Measurements from ENCODE around the gene P2RY6.

P2RY6 gene

DNA sequence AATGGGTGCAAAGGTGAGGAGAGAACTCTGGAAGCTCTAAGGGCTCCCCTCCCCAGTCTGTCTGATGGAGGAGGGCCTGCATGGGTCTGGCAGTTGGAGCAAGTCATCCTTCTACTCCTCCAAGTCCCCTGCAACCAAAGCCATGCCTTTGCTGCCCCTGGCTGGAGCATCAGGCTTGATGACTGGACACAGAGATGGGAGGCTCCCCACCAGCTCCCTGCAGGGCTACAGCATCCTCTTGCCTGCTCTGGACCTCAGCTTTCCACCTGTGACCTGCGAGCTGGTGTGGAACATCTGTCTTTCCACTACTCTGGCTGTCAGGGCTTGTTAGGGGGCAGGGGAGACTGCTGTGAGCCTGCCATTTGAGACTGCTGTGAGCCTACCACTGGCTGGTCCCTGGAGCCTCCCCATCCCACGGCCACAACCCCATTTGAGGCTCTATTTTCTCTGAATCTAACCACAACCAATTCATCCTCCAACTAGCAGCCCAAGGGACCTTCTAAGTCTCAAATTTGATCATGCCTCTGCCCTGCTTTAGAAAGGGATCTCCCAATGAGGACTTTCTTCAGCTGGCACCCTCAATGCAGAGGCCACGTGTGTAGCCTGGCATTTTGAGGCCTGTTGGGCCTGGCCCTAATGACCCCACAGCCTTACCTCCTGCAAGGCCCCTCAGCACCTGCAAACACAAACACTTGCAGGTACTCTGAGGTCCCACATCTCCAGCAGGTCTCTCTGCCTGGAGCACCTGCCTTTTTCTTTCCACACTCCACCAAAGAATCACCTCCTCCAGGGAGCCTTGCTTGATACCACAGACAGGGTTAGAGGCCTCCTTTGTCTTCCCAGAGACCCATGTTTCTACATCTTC lies 9.9 kb downstream of the P2RY6 start:
- no peak for DNase-seq

DNA sequence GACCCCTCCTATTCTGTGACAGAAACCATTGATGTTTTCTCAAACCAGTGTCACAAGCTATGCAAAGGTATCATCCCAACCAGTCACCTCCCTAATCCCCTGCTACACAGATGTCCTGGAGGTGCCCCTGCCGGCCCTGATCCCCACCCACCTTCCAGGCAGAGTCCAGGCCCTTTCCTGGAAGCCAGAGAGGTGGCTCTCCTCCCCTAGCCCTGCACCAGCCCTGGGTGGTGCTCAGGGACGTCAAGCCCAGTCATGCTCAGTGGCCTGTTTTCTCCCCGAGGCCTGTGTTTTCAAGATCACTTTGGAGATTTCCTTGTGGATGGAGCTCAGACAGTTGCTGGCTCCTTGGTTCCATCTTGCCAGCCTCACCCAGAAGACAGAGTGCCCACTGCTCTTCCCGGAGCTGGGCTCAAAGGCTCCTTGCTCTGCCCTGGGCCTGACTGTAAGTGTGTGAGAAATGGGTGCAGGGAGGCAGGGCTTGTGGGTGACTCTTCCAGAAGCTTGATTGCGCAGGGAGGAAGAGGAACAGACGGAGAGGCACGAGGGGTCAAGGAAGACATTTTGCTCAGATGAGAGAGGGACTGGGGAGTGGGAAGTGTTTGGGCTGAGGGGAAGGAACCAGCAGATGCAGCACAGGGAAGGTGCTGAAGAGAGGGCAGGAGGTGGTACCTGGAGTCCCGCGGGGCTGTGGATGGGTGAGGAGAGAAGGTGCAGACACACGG lies 11.3 kb downstream of the P2RY6 start:
- DNase-seq = no peak

DNA sequence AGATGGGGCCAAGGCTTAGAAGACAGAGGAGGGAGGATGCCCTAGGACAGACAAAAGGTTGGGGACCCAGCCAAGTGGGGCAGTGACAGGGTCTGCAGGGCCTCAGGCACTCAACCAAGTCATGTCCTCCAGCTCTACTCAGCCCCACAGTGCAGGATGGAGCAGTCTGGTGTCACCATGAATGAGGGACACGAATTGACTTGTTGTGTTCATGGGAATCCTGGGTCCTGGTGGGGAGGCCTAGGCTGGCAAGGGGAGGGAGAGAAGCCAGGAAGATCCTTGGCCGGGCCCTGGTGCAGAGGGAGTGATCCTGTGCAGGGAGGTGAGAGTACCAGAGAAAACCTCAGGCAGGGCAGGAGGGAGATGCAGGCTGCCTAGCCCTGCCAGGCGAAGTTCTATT lies 12.0 kb downstream of the P2RY6 start:
- DNase-seq = no peak

DNA sequence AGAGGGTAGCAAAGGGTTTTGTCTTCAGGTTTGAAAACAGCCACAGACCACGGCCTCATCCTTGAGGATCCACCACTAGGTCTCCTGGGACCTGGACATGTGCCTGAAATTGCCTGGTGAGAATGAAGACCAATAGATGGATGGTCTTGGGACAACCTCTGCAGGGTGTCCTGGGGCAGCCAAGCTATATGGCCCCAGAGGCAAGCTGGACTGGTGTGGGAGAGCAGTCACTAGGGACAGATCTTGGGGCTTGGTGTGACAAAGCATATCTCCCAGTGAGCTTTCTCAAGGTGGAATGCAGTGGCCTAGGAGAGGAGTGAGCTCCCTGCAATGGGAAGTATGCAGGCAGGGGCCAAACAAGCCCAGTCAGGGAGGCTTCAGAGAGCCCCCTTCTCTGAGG lies 13.6 kb downstream of the P2RY6 start:
- no peak for DNase-seq

DNA sequence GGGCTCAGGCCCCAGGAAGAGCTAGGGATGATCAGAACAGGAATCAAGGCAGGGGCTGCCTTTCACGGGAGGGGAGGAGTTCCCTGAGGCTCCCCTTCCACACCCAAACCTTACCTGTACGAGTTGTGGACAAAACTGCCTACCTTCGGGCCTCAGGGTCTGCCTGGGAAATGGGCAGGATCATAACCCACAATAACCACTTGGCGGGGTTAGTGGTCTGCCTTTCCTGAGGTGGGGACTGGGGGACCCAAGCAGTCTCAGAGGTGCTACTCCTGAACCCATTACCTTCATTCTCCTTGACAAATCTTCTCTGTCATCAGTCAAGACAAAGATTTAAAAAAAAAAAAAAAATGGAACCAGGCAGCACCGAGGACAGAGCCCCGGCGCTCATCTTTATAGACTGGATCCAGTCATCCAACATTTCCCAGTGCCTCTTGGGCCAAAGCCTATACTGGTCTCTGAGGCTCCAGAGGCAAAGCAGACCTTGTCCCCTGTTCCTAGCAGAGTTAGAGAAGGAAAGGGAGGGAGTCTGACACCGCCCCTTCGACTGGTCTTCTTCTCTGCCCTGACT lies 14.2 kb downstream of the P2RY6 start:
- no peak for DNase-seq

DNA sequence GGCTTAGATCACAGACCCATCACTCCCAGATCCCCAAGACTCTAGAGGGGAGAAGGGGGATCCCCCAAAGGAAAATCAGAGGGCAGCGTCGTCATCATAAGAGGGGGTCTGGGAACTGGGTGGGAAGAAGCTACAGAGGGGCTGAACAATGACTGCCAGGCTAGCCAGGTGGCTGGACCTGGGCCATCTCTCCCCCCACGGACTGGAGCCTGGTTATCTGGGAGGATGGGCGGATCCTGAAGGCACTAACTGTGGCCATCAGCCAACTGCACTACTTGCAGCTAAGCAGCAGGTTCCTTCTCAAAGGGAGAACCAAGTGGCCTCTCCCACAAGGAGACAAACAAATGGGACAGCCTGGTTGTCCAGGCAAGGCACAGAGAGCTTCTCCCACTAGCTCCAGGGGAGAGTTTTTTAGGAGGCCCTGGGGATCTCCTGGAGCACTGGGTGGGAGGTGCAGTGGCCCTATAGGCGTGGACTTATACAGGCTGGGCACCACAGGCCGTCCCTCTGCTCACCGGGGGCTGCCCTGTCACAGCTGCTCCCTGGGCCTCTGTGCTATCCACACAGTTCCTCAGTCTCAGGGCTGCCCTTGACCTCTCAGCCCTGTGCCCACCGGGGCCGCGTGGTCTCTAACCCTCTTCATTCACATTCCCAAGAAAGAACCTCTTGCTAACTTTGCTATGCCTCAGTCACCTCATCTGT lies 15.4 kb downstream of the P2RY6 start:
- DNase-seq = no peak

DNA sequence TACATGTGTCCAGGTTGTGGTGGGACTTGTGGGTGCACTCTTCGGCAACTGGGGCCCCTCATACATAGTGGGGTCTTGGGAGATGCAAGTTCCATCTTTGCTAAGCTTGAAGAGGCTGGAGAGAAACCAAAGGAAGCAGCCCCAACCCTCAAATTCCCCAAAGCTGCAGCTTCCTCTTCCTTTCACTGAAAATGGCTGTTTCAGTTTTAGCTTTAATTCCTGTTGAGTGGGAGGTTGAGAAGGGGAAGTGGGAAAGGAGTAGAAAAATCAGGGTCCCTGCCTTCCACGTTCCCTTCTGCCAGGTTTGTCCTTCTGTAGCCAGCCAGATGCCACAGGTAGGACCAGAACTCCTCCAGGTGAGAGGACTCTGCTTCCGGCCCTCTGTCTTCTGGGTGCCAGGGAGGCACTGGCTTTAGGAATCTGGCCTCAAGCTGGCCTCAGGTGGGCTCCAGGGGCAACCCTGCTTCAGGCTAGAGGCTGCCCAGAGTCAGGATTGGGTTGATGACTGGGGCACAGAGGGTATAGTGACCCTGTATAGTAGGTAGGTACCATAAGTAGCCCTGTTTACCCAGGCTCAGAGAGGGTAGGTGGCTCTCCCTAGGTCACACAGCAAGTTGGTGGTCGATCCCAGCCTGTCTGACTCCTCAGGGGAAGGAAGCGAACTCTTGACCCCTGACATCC lies 16.2 kb downstream of the P2RY6 start:
- no peak for DNase-seq

DNA sequence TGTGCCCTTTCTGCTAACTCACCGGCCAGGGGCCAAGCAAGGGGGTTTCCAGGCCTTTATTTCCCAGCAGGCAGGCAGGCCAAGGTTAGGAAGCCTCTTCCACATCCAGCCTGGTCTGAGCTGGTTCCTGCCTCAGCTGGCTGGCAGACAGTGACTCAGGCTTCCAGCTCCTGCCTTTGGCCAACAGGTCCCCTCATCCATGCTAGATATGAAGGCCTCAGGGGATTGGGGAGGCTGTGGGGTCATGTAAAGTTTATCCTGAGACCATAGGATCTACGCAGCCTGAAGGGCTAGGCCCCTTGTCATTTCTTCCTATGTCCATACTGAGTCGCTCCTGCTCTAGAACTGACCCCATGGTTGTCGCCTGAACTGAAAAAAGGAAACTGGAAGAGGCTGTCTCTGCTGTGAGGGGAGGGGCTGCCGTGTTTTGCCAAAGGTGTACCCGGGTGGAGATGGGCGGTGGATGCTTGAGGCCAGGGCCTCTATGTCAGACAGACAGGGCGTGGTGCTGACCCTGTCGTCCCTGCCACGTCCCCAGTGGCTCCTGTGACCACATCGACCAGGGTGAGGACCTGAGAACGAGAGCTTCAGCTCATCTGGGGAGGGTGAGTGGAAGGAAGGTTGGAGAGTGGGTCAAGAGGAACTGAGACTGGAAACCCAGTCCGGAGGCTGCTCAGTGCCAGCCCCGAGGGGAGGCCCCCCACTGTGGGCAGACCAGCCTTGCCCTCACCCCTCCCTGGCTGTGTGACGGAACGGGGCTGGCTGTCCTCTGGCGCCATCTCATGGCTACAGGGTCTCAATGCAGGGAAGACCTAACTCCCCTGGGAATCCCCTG lies 17.0 kb downstream of the P2RY6 start:
- peak; percentile 33 for DNase-seq

DNA sequence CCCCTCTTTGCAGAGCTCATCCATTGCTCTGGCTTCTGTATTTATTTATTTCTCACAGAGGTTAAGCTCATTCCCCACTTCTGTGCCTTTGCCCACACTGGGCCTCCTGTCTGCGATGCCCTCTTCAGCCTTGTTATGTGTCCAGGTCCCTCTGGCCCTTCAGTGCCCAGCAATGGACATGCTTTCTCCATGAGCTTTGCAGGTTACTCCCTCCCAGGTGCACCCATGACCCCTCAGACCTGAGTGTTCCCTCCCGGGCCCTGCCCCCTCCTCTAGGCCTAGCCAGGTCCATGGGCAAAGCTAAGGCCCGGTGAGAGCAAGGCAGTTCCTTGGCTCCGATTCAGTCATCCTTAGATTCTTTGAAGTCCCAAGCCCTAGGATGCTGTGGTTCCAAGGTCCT lies 18.4 kb downstream of the P2RY6 start:
- DNase-seq = no peak

DNA sequence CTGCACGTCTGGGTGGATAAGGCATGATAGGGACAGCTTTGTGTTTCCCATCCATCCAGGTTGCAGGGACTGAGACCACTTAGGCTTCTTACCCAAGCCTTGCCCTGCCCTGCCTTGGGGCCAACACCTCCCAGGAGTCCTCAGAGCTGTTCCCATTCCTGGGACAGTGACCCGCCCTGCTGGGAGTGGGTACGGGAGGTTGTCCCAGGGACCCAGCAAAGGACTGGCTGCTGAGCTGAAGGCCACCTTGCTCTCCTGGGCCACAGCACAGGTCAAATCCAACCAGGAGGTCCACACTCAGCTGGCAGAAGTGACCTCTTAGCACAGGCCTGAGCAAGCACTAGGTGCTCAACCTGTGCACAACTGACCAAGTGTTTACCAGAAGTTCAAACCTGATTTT lies 19.1 kb downstream of the P2RY6 start:
- no peak for DNase-seq

DNA sequence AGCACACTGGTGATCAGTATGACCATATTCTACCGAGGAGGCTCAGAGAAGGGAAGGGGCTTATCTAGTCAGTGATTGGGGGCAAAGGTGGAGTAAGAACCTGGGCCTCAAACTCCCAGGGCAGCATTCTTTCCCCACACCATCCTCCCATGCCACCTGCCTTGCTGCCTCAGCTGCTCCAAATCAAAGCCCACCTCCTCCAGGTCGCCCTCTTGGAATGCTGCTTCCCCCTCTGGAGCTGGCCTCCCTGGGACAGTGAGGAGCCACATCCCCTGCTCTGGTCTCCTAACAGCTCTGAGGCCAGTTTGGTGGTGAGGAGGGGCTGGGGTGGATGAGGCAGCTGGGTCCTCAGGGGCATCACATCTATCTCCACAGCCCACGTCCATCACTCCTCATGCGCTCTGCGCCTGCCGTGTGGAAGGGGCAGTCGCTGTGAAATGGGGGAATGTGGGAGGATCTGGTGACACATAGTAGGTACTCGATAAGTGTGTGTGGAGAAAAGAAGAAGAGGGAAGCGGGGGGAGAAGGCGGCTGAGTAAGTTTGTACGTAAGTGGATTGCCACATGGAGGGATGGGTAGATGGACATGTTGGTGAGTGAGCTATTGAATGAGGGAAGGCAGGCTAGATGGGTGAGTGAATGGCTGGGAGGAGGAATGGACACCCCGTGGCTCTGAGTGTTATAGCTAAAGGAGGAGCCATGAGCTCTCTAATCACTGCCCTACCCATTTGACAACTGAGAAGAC lies 19.8 kb downstream of the P2RY6 start:
- DNase-seq = no peak

DNA sequence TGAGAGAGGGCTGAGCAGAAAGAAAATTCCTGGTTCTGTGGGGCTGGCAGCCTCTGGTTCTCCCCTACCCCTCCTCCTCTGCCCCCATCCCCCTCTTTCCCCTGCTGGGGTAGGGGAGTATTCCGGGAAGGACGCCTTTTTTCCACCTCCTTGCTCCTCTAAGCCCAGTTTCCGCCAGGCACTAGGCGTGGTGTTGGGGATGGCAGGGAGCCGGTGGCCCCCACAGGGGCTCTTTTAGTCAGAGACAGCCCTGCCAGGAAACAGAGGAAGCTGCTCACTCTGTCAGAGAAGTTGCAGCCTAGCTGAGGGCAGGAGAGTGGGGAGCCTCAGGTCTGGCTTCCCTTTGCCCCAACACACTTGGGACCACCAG lies 20.4 kb downstream of the P2RY6 start:
- DNase-seq = no peak

DNA sequence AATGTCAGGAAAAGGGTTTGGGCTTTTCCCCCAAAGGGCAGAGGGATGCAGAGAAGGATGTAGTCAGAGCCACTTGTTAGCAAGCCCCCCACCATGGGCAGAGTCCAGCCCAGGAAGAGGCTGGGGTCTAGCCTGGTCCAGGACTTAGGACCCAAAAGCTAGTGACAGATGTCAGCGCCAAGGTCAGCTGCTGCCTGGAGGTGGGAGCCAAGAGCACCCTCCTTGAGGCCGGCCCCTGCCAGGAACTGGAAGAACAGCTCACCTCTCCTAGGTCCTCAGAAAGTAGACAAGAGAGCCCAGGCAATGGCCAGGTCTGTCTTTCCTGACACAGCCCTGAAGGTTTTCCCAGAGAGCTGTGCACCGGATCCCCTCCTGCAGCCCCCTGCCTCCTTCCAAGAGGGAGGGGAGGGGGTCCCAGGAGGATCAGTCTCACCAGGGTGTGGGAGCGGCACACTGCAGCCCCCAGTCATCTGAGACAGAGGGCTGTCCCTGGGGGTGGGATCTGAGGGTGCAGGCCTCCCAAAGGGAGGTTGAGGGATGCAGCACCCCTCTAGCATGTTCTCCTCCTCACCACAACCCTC lies 21.3 kb downstream of the P2RY6 start:
- no peak for DNase-seq

DNA sequence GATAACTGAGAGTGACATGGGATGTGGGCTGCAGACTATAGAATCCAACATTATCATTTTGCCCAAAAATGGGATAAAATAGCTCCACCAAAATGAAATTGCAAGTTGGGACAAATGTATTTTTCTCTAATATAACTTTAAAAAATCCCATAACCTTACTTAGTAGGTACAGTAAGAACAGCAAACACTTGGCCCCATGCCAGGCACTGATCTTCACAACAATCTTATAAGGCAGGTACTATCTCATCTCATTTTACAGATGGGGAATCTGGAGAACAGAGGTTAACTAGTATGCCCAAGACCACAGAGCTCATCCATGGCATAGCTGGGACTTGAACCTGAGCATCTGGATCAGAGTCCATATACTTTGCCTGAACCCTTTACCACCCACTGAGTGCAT lies 22.5 kb downstream of the P2RY6 start:
- no peak for DNase-seq

DNA sequence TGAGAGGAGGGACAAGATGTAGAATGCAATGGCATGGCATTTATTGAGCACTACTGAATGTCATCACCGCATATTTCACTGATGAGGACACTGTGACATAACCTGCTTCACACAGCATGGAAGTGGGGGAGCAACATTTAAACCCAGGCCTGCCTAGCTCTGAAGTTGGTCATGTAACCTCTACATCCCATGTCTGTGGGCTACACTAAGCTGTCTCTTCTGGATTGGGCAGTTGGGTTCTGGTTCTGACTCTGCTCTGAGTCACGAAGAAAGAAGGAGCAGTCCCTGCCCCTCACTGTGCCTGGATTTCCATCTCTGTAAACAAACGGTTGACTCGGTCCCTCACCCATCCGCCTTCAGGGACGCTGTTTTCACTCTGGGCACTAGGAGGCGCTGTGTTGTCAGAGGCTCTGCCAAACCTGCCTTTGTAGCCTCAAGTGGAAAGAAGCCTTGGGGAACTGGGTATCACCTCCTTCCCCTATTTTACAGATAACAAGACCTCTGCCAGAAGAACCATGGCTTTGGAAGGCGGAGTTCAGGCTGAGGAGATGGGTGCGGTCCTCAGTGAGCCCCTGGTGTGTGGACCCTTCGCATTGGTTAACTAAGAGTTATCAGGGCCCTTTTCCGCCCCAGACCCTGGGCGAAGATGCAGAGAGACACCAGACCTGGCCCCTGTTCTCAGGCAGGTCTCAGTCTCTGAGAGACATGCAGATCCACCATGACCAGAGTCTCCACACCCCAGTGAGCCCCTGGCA lies 23.3 kb downstream of the P2RY6 start:
- peak; percentile 58 for DNase-seq

DNA sequence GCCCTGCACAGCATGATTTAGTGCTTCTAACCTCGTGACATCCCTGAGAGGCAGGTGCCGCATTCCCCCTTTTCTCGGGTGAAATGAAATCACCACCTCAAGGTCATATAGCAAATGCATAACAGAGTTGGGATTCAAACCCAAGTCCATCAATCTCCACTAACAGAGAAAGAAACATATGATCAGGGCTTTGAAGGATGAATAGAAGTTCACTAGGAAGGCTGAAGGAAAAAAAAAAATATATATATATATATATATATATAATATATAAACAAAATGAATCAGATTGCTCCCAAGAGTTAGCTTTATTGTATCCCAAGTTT lies 23.8 kb downstream of the P2RY6 start:
- no peak for DNase-seq

DNA sequence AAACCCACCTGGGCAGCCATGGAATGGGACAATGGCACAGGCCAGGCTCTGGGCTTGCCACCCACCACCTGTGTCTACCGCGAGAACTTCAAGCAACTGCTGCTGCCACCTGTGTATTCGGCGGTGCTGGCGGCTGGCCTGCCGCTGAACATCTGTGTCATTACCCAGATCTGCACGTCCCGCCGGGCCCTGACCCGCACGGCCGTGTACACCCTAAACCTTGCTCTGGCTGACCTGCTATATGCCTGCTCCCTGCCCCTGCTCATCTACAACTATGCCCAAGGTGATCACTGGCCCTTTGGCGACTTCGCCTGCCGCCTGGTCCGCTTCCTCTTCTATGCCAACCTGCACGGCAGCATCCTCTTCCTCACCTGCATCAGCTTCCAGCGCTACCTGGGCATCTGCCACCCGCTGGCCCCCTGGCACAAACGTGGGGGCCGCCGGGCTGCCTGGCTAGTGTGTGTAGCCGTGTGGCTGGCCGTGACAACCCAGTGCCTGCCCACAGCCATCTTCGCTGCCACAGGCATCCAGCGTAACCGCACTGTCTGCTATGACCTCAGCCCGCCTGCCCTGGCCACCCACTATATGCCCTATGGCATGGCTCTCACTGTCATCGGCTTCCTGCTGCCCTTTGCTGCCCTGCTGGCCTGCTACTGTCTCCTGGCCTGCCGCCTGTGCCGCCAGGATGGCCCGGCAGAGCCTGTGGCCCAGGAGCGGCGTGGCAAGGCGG lies 24.5 kb downstream of the P2RY6 start:
- no peak for DNase-seq

DNA sequence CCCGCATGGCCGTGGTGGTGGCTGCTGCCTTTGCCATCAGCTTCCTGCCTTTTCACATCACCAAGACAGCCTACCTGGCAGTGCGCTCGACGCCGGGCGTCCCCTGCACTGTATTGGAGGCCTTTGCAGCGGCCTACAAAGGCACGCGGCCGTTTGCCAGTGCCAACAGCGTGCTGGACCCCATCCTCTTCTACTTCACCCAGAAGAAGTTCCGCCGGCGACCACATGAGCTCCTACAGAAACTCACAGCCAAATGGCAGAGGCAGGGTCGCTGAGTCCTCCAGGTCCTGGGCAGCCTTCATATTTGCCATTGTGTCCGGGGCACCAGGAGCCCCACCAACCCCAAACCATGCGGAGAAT lies 25.1 kb downstream of the P2RY6 start:
- DNase-seq = no peak

DNA sequence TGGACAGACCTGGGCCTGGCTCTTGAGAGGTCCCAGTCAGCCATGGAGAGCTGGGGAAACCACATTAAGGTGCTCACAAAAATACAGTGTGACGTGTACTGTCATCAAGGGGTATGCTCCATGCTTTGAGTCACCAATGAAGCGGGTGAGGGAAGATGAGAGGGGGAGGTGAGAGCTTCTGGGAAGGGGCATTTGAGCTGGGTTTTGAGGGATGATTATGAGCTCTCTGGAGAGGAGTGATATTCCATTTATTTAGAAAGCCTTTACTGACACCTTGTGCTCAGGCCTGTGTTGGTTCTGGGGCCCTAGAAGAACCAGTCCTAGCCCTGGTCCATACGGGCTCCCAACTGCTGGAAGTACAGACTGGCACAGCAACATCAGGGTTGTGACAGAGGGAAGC lies 25.6 kb downstream of the P2RY6 start:
- DNase-seq = no peak

DNA sequence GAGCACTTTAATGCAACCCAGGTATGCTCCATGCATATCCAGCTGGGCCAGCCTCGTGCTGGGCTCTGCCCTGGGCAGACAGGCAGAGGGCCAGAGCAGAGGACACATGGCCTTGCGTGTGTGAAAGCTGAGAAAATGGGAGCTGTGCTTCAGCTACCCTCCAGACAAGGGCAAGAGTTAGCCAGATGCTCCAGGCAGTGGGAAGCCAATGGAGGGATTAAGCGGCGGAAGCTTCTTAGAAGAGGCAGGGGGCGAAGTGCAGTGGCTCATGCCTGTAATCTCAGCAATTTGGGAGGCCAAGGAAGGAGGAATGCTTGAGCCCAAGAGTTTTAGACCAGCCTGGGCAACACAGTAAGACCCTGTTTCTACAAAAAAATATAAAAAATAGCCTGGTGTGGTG lies 26.1 kb downstream of the P2RY6 start:
- no peak for DNase-seq
